A549 treated with DMSO at 1 μM for 4 hours (cell line): ENCODE results near the gene PDSS2. TPM values are rescaled to one million over a fixed set of nuclear protein-coding genes. Genes with fewer than 3 reads are reported as not detected.

Experiments used
- total RNA-seq: library from RNA; stranded (reverse); fragments of 200-300 nt; extraction: Qiagen RNA extraction; gene quantifications from 5 replicates; pipeline ENCODE4 v1.2.3, GENCODE V29; 2022; ENCODE audit warnings: low read depth

Gene PDSS2, protein sequence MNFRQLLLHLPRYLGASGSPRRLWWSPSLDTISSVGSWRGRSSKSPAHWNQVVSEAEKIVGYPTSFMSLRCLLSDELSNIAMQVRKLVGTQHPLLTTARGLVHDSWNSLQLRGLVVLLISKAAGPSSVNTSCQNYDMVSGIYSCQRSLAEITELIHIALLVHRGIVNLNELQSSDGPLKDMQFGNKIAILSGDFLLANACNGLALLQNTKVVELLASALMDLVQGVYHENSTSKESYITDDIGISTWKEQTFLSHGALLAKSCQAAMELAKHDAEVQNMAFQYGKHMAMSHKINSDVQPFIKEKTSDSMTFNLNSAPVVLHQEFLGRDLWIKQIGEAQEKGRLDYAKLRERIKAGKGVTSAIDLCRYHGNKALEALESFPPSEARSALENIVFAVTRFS
- total RNA-seq: 5.4 to 6.8 TPM (median 6.4 TPM) in 5 replicates

DNA sequence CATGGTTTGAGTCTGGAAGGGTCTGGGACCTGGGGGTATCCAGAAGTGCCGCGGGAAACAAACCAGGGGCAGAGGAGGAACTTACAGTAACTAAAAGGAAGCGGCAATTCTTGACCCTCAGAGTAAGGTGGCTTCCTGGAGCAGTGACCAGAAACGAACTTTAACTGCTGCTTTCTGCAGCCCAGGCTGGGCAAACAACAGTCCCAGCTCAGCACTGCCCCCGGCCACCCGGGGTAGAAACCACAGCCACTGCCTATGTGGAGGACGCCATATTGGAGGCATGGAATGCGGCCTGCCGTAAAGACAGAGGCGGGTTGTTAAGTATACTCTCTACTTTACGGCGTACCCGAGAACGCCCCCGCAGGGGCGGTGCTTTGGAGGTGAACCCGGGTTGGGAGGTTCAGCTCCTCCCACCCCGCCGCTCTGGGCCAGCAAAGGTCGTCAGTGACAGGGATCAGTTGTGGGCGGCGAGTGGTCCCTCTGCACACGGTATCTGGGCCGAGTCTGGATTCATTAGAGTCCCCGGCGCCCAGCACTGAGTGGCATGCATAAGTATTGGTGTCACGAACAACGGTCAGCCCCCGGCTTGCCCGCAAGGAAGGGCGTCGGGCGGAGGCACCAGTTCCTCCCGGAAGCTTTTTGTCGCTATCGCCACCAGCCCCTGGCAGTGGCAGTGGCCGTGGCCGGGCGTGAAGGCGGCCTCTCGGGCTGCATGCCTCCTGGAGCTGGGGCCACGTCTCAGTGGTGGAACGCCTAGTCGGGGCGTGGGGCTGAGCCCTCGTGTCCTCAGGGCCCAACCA lies at the start of gene PDSS2:
TSS of gene PDSS2 (minus strand) at position 282 of the 800 bp plus-strand sequence. CDS start at position 3, 279 bp downstream.

DNA sequence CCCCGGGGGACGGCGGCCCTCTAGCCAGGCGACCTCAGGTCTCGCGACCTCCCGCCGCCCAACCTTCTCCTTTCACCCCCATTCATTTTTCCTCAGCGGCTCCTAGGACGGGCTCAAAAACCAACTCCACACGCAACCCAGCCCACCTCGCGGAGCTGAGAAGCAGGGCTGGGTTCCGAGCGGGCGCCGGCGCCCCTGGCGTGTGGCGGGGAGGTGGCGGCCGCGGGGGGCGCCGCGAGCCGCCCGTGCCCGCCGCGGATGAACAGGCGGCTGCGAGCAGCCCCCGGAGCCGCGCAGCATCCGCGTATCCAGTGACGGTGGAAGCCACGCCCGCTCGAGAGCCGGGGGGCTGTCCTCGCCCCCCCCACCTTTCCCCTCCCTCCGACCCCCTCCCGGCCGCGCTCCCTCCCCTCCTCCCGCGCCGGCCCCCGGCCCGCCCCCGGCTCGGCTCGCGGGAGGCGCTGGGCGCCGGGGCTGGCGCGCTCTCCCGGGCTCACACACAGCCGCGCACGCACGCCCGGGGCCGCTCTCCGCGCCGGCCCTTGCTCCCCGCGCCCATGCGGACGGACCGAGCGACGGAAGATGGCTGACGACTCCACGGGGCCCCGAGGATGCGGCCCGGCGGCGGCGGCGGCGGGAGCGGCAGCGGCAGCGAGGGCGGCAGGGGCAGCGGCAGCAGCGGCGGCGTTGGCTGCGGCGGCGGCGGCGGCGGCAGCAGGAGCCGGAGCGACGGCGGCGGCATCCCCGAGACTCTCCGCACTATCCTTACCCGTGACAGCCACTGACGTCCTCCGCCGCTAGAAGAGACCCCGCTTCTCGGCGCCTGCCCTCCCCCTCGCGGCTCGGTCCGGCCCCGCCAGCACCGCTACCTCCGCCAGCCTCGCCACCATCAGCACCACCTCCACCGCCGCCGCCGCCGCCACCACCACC lies 30.5 kb upstream of the PDSS2 start, which contains the start of gene SOBP:
TSS of gene SOBP (plus strand) at position 482 of the 930 bp plus-strand sequence. CDS start 500 bp downstream, outside the sequence.

DNA sequence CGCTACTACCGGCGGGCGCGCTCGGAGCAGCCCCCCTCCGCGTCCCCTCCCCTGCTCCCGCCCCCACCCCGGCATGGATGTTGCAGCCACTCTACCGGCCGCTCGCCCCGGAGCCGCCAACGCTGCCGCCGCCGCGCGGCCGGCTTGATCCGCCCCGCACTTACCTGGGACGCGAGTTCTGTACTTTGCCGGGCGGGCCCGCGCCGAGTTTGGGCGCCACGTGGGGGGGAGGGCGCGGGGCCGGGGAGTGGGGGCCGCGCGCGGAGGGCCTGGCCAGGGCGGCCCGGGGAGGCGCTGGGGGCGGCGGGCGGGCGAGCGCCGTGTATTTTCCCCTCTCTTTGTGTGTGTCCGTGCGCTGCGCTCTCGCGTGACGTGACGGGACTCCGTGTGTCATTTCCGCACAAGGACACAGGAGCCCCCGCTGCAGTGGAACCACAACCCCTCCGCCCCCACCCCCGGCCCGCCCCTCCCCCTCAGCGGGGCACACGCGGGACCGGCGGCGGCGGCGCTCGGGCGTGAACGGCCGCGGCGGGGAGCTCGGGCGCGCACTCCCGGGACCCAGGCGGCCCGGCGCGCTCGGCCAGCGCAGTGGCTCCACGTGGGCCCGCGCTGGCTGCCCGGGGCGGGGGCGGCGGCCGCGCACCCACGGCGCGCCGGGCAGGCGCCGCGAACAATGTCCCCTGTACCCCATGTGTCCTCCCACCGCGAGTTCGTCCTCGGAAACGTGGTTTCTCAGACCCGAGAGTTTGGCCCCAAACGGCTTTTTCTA lies 344.3 kb downstream of the PDSS2 start, which contains the start of gene BEND3:
TSS of gene BEND3 (minus strand) at position 590 of the 769 bp plus-strand sequence. CDS start 16,230 bp downstream, outside the sequence.

Other genes with a start within 250 kb of the PDSS2 start
- gene SOBP, start 30.6 kb upstream of the PDSS2 start, total RNA-seq: 0.94 to 1.7 TPM (median 1.2 TPM) in 5 replicates